Hematopoietic multipotent progenitor cell treated with erythropoietin and hydrocortisone succinate and interleukin-3 and kit ligand, for 6 days (in vitro differentiated cells): Measurements from ENCODE around the gene MRPL10.

Experiments
- DNase-seq: peaks from one replicate; pipeline ENCODE4 v3.0.0-alpha.2; 2015

MRPL10 gene

DNA sequence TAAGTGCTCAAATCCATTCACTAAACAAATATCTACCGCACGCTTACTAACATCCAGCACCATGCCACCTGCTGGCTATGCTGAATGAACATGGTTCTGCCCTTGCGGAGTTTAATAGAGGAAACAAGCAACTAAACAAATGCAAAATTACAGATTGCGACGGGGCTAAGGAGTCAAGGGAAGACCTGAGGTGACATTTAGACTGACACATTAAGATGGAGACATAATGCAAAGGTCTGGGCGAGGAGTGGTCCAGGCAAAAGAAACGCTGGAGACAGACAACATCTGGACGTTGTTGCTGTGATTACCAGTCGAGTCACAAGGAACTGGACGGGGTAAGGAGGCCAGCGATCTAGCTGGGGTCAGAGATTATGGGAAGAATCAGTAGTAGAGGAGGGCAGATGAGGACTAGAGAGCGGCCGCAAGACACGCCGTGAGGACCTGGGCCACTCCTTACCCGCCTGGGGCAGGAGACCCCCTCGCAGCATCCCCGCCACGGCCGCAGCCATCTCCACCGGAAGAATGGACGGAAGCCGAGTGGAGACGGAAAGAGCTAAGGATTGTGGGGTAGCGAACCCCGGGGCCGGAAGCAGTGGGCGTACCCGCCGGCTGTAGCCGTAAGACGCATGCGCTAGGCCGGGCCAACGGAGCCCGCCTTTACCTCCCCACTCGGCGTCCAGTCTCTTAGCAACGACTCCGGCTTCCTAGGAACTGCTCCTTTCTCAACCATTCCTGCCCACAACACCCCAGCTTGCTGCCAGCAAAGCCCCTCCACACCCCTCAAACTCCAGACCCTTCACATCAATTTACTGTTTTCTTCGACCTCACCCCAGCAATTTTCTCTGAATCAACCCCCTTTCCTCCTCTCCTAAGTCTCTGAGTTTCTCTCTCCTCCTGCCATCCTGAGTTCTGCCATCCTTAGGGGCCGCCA lies at the start of gene MRPL10, which contains the start of gene LRRC46:
TSS of gene MRPL10 (minus strand) at position 539 of the 931 bp plus-strand sequence. CDS start at position 509, 30 bp downstream.
TSS of gene LRRC46 (plus strand) at position 668 of the 931 bp plus-strand sequence. CDS start 320 bp downstream, outside the sequence.
- DNase-seq, result peak; percentile 97

DNA sequence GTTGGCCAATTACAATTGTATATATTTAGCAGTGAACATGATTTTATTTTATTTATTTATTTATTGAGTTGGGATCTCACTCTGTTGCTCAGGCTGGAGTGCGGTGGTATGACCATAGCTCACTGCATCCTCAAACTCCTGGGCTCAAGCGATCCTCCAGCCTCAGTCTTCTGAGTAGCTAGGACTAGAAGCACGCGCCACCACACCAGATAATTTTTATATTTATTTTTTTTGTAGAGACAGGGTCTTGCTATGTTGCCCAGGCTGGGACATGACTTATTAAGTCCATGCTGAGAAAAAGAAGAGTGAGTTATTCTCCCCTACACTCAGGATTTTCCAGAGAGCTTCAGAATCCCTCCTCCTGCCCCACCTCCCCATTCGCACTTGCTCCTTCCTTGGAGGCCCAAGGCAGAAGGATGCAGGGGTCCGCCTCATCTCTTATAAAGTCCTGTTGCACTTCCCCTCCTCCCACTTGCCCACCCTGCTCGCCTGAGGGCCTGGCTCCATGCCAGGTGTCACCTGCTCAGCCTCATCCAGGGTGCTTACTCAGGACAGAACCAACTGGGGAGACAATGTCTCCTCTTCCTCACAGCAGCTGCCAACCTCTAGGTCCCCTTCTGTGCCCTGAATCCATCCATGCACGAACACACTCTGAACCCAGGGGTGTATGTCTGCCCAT lies 48.6 kb upstream of the MRPL10 start:
- DNase-seq, result no peak

GRCh38 chr17:47879028-47879585 lies 47.8 kb upstream of the MRPL10 start:
- DNase-seq, result no peak

- DNase-seq, result no peak
Measured at GRCh38 chr17:47878203-47879027, 47.1 kb upstream of the MRPL10 start.

DNA sequence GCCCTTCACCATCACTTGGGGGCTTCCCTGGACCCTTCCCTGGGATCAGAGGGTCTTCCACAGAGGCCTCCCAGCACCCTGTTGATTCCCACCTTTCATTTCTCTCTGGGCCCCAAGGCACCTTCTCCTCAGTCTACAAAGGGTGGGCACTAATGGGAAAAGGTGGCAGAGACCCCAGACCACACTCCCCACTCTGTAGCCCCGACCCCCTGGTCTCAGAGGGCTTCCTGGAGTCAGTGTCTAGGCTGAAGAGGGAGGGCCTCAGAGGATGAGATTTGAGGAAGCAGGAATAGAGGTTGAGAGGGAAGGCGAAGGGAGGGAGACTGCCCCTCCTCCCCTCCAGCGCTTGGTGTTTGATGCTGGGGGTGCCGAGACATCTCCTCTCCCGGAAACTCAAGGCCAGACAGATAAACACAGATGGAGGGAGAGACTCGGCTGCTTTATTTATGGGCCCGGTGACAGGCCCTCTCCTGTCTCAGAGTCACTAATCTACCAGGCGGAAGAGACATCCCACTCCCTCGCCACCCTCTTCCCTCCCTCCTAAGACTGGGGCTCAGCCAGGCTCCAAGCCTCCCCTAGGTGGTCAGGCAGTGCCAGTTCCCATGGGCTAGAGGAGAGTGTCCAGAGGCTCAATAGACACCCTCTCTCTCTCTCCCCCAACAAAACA lies 46.2 kb upstream of the MRPL10 start:
- DNase-seq, result no peak

GRCh38 chr17:47875011-47875985 lies 44.0 kb upstream of the MRPL10 start:
- no peak for DNase-seq

DNA sequence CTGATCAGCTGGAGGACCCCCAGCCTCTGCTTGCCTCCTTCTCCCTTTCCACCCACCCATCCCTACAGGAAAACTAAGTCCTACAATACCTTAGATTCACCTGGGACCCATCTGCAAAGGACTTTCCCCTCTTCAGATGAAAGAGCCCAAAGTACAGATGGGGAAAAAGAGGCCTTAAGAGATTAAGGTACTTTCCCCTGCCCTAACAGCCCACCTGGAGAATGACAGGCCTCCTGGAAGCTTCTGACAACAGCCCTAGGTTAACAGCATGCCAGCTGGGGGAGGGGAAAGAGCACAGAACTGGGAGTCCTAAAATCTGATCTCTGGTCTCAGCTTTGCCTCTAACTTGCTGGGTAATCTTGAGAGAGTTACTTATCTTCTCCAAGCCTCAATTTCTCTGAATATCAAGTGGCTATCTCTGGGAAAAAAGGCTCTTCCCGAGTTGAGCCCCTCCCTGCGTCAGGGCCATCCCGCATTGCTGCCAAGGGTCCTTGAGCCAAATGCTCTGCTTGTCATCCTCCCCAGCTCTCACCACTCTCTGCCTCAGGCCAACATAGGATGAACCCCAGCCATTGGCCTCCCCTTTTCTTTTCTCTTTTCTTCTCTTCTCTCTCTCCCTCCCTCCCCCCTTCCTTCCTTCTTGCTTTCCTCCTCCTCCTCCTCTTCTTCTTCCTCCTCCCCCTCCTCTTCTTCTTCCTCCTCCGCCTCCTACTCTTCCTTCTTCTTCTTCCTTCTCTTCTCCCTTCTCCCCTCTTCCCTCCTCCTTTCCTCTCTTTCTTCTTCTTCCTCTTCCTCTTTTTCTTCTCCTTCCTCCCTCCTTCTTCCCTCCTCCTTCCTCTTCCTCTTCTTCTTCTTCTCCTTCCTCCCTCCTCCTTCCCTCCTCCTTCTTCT lies 42.1 kb upstream of the MRPL10 start:
- no peak for DNase-seq

GRCh38 chr17:47872651-47873161 lies 41.4 kb upstream of the MRPL10 start:
- no peak for DNase-seq

GRCh38 chr17:47872019-47872650 lies 40.8 kb upstream of the MRPL10 start:
- DNase-seq, result no peak

DNA sequence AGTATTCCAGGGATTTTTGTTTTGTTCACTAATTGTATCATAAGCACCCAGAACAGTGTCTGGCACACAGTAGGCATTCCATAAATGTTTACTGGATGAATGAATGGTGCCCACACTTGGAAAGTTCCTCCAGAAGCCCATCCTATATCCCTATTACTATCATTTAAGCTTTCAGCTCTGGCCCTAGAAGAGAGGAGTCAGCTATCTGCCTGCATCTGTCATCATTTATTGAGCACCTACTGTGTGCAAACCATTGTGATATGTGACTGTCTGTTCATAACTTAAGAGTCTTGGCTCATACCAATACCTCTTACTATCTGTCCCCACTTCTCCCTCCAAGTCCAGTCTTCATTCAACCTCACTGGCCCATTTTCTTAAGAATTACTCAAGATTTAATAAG lies 39.7 kb upstream of the MRPL10 start:
- no peak for DNase-seq

- no peak for DNase-seq
Measured at GRCh38 chr17:47870056-47870455, 38.7 kb upstream of the MRPL10 start.

DNA sequence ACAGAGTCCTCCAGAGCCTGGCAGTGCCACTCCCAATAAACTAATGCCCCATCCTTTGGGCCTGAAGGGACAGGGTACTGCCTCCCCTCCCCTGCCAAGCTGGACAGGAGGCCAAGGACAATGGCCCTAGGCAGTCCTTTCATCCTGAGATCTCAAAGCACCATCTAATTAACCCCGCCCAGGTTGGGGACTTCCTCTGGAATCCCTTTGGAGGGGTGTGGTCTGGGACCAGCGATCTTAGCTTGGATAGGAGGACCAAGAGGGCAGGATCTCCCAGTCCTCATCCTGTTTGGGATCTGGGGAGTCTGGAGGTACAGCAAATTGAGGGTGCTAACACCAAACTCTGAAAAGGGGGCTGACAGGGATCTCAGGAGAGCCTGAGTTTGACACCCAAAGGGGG lies 37.8 kb upstream of the MRPL10 start:
- no peak for DNase-seq

DNA sequence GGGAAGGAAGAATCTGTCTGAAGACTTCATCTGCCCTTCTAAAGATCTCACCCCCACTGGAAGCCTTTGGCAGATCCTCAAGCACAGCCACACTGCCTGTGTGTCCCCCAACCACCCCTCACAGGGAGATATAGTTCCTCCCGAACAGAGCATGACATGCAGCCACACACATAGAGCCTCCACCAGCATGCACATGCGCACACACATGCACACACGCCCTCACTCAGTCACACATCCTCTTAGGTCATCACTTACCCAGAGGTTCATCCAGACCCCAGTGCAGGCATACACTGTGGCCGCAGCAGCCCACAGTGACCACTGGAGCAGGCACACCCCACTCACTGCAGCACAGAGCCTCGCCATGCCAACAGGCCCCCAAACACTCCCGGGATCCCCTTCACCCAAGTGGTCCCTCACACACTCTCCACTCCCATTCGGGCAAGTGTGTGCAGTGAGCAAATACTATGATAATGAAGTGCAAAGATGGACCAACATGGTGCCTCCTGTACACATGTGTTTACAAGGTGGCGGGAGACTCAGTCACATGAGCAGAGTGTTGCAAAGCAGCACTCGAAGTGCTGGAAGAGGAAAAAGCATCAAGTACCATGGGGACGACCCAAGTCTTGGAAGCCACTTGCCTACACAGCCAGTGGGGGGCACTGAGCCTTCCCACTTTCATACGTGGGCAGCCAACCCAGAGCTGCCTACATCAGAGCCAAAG lies 36.6 kb upstream of the MRPL10 start:
- DNase-seq, result no peak

- DNase-seq, result no peak
Measured at GRCh38 chr17:47866941-47867340, 35.6 kb upstream of the MRPL10 start.

DNA sequence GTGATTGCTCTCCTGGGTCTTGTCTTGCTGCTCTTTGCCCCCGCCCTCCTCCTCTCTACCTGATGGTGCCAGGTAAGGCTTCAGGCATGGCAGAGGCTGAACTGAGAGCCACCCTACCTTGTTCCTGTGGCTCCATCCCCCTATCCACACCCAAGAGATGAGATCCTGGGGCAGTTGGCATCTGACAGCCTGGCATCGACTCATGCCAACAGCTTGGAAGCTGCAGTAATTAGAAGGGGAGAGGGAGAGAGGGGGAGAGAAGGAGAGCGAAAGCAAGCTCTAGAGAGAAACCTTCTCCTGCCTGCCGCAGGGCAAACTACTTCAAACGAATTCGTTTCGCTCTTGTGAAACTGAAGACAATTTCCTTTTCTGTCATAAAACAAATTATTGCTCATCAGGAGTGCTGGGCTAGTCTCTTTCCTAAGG lies 33.5 kb upstream of the MRPL10 start:
- no peak for DNase-seq

DNA sequence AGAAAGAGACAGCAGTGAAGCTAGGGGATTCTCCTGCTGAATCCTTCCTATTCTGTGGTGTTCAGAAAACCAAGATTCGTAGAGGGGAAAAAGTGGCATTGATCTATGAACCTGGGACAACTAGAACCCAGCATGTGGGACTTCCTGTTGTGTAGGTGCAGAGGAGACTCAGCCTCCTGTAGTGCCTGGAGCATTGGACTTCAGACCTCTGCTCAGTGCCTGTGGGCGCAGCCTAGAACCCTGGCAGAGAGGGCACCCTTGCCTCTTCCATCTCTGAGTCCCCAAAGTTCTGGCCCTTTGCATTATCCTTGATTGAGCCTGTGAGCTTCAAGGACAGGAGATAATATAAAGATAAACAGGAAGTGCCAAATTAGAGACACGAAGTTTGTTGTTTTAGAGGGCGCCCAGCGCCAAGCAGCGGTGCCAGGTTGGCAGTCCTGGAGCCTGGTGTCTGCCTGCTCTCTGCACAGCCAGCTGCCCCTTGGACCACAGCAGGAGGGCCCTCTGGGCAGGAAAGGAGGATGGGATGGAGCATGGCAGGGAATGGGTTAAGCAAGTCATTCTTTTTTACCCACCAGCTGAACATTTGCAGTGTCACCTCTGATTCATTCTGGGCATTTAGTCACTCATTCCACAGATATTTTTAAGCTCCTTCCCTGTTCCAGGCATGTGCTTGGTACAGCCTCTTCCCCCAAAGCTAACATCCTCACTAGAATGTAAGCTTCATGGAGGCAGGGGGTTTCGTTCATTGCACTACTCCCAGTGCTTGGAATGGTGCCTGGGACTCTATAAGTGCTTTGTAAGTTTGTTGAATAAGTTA lies 31.5 kb upstream of the MRPL10 start:
- no peak for DNase-seq

GRCh38 chr17:47860386-47860785 lies 29.0 kb upstream of the MRPL10 start:
- no peak for DNase-seq
